SH-SY5Y (cell line): Measurements from ENCODE around the gene TFPI2.

Experiments
- GATA2 ChIP-seq: IDR thresholded peaks from 2 replicates; pipeline ENCODE4 v1.6.1; 2011; ENCODE audit warnings: mild to moderate bottlenecking, low read depth, low read length
- GATA3 ChIP-seq: IDR thresholded peaks from 2 replicates; pipeline ENCODE4 v1.6.1; 2011; ENCODE audit warnings: low read depth, mild to moderate bottlenecking, low read length, moderate library complexity

- TF ChIP-seq GATA2 (no peak), GATA3 (no peak)
Observed at GRCh38 chr7:93897680-93898079, 7.1 kb upstream of the TFPI2 start.
